Neutrophil (primary cell): Measurements from ENCODE around the gene TENT4A.
"Not testable (repeated sequence)": the region's sequence is repeated elsewhere in the genome, so short reads cannot be mapped to it uniquely, and the experiment has no call there.

Experiments used
- H3K27ac ChIP-seq: fragments of 200-600 bp; sonication (generic); 2 replicates; pipeline ENCODE4 v1.5.1; 2016; ENCODE audit warnings: mild to moderate bottlenecking, moderate library complexity
- H3K27me3 ChIP-seq: fragments of 200-600 bp; sonication (generic); 2 replicates; pipeline ENCODE4 v1.6.0; 2016; ENCODE audit warnings: mild to moderate bottlenecking
- H3K36me3 ChIP-seq: fragments of 200-600 bp; sonication (generic); 2 replicates; pipeline ENCODE4 v1.5.1; 2017
- H3K4me1 ChIP-seq, 2 experiments: fragments of 200-600 bp in 1 of 2; sonication (generic) in 1 of 2; 1 replicate in 1 of 2; 2 replicates in 1 of 2; pipeline versions ENCODE4 v1.5.1 to v1.6.1; 2013 to 2016; ENCODE audit warnings: low read depth in 1 of 2, low read length in 1 of 2, mild to moderate bottlenecking in 1 of 2, moderate library complexity in 1 of 2; ENCODE audit not compliant: control insufficient read depth in 1 of 2, insufficient read depth in 1 of 2
- H3K4me3 ChIP-seq, 2 experiments: fragments of 200-600 bp in 1 of 2; sonication (generic) in 1 of 2; 1 replicate in 1 of 2; 2 replicates in 1 of 2; pipeline ENCODE4 v1.5.1; 2013 to 2016; ENCODE audit warnings: low read depth in 1 of 2, low read length in 1 of 2, mild to moderate bottlenecking in 1 of 2, moderate library complexity in 1 of 2
- H3K9me3 ChIP-seq: fragments of 200-600 bp; sonication (generic); 2 replicates; pipeline ENCODE4 v1.5.1; 2016
- CTCF ChIP-seq: fragments of 200-600 bp; sonication (generic); IDR thresholded peaks from 2 replicates; pipeline ENCODE4 v1.5.1; 2016; ENCODE audit warnings: antibody characterized with exemption

Gene TENT4A

GRCh38 chr5:6767481-6768063 is 54.3 kb downstream of the TENT4A start:
- Histone ChIP-seq H3K27me3 (peaks cover 10% of the 10 kb centered on the region), H3K4me3 (no peak overlapping the region), H3K36me3 (no peaks in the 10 kb centered on the region), H3K4me1 (peaks cover 0 to 14% of the 10 kb centered on the region in 2 experiments), H3K9me3 (no peaks in the 10 kb centered on the region), H3K27ac (no peak overlapping the region)
- no peak for TF ChIP-seq CTCF

- no peaks in the 10 kb centered on the region for H3K36me3 ChIP-seq
- H3K9me3 ChIP-seq = no peaks in the 10 kb centered on the region
- no peak for TF ChIP-seq CTCF
- peaks cover 20% of the 10 kb centered on the region for H3K27me3 ChIP-seq
- H3K27ac ChIP-seq = no peak overlapping the region
- peaks cover 0 to 14% of the 10 kb centered on the region in 2 experiments for H3K4me1 ChIP-seq
- no peak overlapping the region for H3K4me3 ChIP-seq
These were observed 55.5 kb downstream of the TENT4A start for GRCh38 chr5:6768590-6769230.

GRCh38 chr5:6770826-6771607 is 57.8 kb downstream of the TENT4A start:
- no peak for TF ChIP-seq CTCF
- no peaks in the 10 kb centered on the region for H3K9me3 ChIP-seq
- no peak overlapping the region for H3K27ac ChIP-seq
- peaks cover 39% of the 10 kb centered on the region for H3K27me3 ChIP-seq
- H3K4me3 ChIP-seq = no peak overlapping the region
- H3K36me3 ChIP-seq = no peaks in the 10 kb centered on the region
- peaks cover 0 to 8% of the 10 kb centered on the region in 2 experiments for H3K4me1 ChIP-seq

- no peaks in the 10 kb centered on the region for H3K9me3 ChIP-seq
- peaks cover 44% of the 10 kb centered on the region for H3K27me3 ChIP-seq
- H3K4me1 ChIP-seq = no peaks in the 10 kb centered on the region
- no peak for TF ChIP-seq CTCF
- H3K4me3 ChIP-seq = no peak overlapping the region
- H3K36me3 ChIP-seq = no peaks in the 10 kb centered on the region
- no peak overlapping the region for H3K27ac ChIP-seq
These were observed 59.7 kb downstream of the TENT4A start for GRCh38 chr5:6772886-6773285.

GRCh38 chr5:6773342-6774035 is 60.3 kb downstream of the TENT4A start:
- Histone ChIP-seq H3K9me3 (no peaks in the 10 kb centered on the region), H3K4me1 (no peaks in the 10 kb centered on the region), H3K36me3 (no peaks in the 10 kb centered on the region), H3K27ac (no peak overlapping the region), H3K27me3 (peaks cover 44% of the 10 kb centered on the region), H3K4me3 (no peak overlapping the region)
- no peak for TF ChIP-seq CTCF

GRCh38 chr5:6774207-6774606 is 61.0 kb downstream of the TENT4A start:
- H3K36me3 ChIP-seq, H3K9me3 ChIP-seq, H3K4me3 ChIP-seq, H3K4me1 ChIP-seq, H3K27ac ChIP-seq: not testable (repeated sequence)
- H3K27me3 ChIP-seq = peaks cover 44% of the 10 kb centered on the region
